GM23338 (cell line): ENCODE results near the gene PGBD5. TPM values are rescaled to one million over a fixed set of nuclear protein-coding genes. Genes with fewer than 3 reads are reported as not detected.

ENCODE experiments used
- ATAC-seq: fragments of 200-7000 bp; cut with Tn5 transposase; 3 replicates; pipeline ENCODE4 v1.9.1; 2020
- DNase-seq: peaks from one replicate; pipeline ENCODE4 v3.0.0-alpha.2; 2015; ENCODE audit warnings: low spot score
- H2AFZ ChIP-seq: fragments of 200-600 bp; sonication (generic); 2 replicates; pipeline ENCODE4 v1.8.0; 2016; ENCODE audit warnings: antibody characterized with exemption, mild to moderate bottlenecking, moderate library complexity
- H3F3A ChIP-seq: fragments of 200-600 bp; sonication (generic); replicated peaks from 2 replicates; pipeline ENCODE4 v1.8.0; 2017; ENCODE audit warnings: antibody characterized with exemption, mixed run types, low read depth
- H3K27ac ChIP-seq: fragments of 200-600 bp; sonication (generic); 2 replicates; pipeline ENCODE4 v1.6.1; 2016; ENCODE audit warnings: low read depth
- H3K27me3 ChIP-seq: fragments of 200-600 bp; sonication (generic); 2 replicates; pipeline ENCODE4 v1.8.0; 2016; ENCODE audit warnings: mild to moderate bottlenecking, mixed run types, moderate library complexity; ENCODE audit not compliant: insufficient read depth
- H3K36me3 ChIP-seq: fragments of 200-600 bp; sonication (generic); 2 replicates; pipeline ENCODE4 v1.8.0; 2016; ENCODE audit warnings: mild to moderate bottlenecking; ENCODE audit not compliant: insufficient read depth
- H3K4me1 ChIP-seq: fragments of 200-600 bp; sonication (generic); 2 replicates; pipeline ENCODE4 v1.8.0; 2016; ENCODE audit warnings: mild to moderate bottlenecking, moderate library complexity; ENCODE audit not compliant: insufficient read depth
- H3K4me2 ChIP-seq: fragments of 200-600 bp; sonication (generic); 2 replicates; pipeline ENCODE4 v1.7.1; 2017; ENCODE audit warnings: mixed run types
- H3K4me3 ChIP-seq: fragments of 200-600 bp; sonication (generic); 2 replicates; pipeline ENCODE4 v1.6.1; 2016; ENCODE audit warnings: mixed run types
- H3K79me2 ChIP-seq: fragments of 200-600 bp; sonication (generic); replicated peaks from 2 replicates; pipeline ENCODE4 v1.8.0; 2017; ENCODE audit warnings: mild to moderate bottlenecking; ENCODE audit not compliant: insufficient read depth
- H3K9me2 ChIP-seq: fragments of 200-600 bp; sonication (generic); 2 replicates; pipeline ENCODE4 v1.8.0; 2017; ENCODE audit not compliant: insufficient read depth
- H4K20me1 ChIP-seq: fragments of 200-600 bp; sonication (generic); replicated peaks from 2 replicates; pipeline ENCODE4 v1.8.0; 2017; ENCODE audit warnings: mild to moderate bottlenecking; ENCODE audit not compliant: insufficient read depth
- H3K27ac Mint-ChIP-seq: 2 replicates; pipeline ENCODE4 v1.8.0; 2020; ENCODE audit warnings: inconsistent platforms, mild to moderate bottlenecking, moderate library complexity, mixed read lengths
- H3K27me3 Mint-ChIP-seq: 3 replicates; pipeline ENCODE4 v1.8.0; 2022; ENCODE audit warnings: low read depth, mild to moderate bottlenecking, moderate library complexity, mixed read lengths, inconsistent platforms; ENCODE audit not compliant: insufficient read depth, poor library complexity
- H3K36me3 Mint-ChIP-seq: 3 replicates; pipeline ENCODE4 v1.8.0; 2021; ENCODE audit warnings: low read depth, mild to moderate bottlenecking, inconsistent platforms, moderate library complexity, mixed read lengths
- H3K4me1 Mint-ChIP-seq: 3 replicates; pipeline ENCODE4 v1.8.0; 2020; ENCODE audit warnings: mild to moderate bottlenecking, inconsistent platforms, mixed read lengths
- H3K4me3 Mint-ChIP-seq: 3 replicates; pipeline ENCODE4 v1.8.0; 2021; ENCODE audit warnings: moderate library complexity, mild to moderate bottlenecking, inconsistent platforms, mixed read lengths
- H3K9me3 Mint-ChIP-seq: 3 replicates; pipeline ENCODE4 v1.8.0; 2020; ENCODE audit warnings: moderate library complexity, mild to moderate bottlenecking, inconsistent platforms, mixed read lengths
- CTCF ChIP-seq, 2 experiments: fragments of 200-600 bp in 1 of 2; sonication (generic) in 1 of 2; conservative IDR thresholded peaks; 2 replicates each; pipeline versions ENCODE4 v1.5.1 to v1.6.1; 2016 to 2017; ENCODE audit warnings: antibody characterized with exemption in 2 of 2, low read depth in 2 of 2, mild to moderate bottlenecking in 2 of 2, moderate library complexity in 1 of 2
- EZH2 ChIP-seq: fragments of 200-600 bp; sonication (generic); IDR thresholded peaks from one replicate; pipeline ENCODE4 v1.8.0; 2017; ENCODE audit warnings: antibody characterized with exemption, mild to moderate bottlenecking, low read depth; ENCODE audit not compliant: unreplicated experiment
- EZH2phosphoT487 ChIP-seq: fragments of 200-600 bp; sonication (generic); IDR thresholded peaks from one replicate; pipeline ENCODE4 v1.8.1; 2018; ENCODE audit warnings: antibody characterized with exemption; ENCODE audit not compliant: unreplicated experiment
- JUNB ChIP-seq: IDR thresholded peaks from one replicate; pipeline ENCODE4 v1.6.1; 2016; ENCODE audit warnings: antibody characterized with exemption; ENCODE audit not compliant: unreplicated experiment
- NANOG ChIP-seq: IDR thresholded peaks from 2 replicates; pipeline ENCODE4 v1.6.1; 2016; ENCODE audit warnings: antibody characterized with exemption, borderline replicate concordance
- POLR2AphosphoS5 ChIP-seq: IDR thresholded peaks from 2 replicates; pipeline ENCODE4 v1.6.1; 2016; ENCODE audit warnings: antibody characterized with exemption, low read depth
- REST ChIP-seq: IDR thresholded peaks from one replicate; pipeline ENCODE4 v1.6.1; 2018; ENCODE audit warnings: antibody characterized with exemption; ENCODE audit not compliant: unreplicated experiment
- STAT1 ChIP-seq: IDR thresholded peaks from one replicate; pipeline ENCODE4 v1.6.1; 2016; ENCODE audit warnings: antibody characterized with exemption; ENCODE audit not compliant: unreplicated experiment
- ZNF114 ChIP-seq: fragments of 250-450 bp; sonication (Bioruptor Pico); IDR thresholded peaks from 2 replicates; pipeline ENCODE4 v1.5.0; 2020; ENCODE audit warnings: mild to moderate bottlenecking, moderate library complexity
- ZNF462 ChIP-seq: fragments of 250-450 bp; sonication (Bioruptor Pico); IDR thresholded peaks from 2 replicates; pipeline ENCODE4 v1.5.0; 2020; ENCODE audit warnings: mild to moderate bottlenecking, moderate library complexity
- polyA plus RNA-seq: library from polyadenylated mRNA; unstranded; fragments of >200 nt; fragmentation: Nextera tagmentation; extraction: Ambion mirVana; gene quantifications from 2 replicates; pipeline ENCODE4 v1.2.1, GENCODE V29; 2016
- total RNA-seq: library from RNA; depleted of rRNA; stranded (reverse); fragments of >200 nt; shearing (Covaris generic); gene quantifications from 2 replicates; pipeline ENCODE4 v1.2.3, GENCODE V29; 2014

Gene PGBD5
- total and polyA plus RNA-seq, 2 experiments from 2014 or later = 3.4 to 16.6 TPM

- no peak for TF ChIP-seq CTCF (conservative IDR thresholded peaks at IDR 0.05; ENCODE audit: low read depth in 2 of 2)
- TF ChIP-seq EZH2 = no peak
- no peak for TF ChIP-seq STAT1
- TF ChIP-seq EZH2phosphoT487 = no peak
- TF ChIP-seq ZNF114 (CRISPR knock-in tag) = no peak
- TF ChIP-seq NANOG = no peak
Observed at GRCh38 chr1:230348386-230349019, 77.6 kb downstream of the PGBD5 start (continued).

- H2AFZ ChIP-seq = no peak overlapping the region
- DNase-seq (no peak), ATAC-seq (no peak)
- Mint-ChIP-seq H3K27me3 (peaks cover 5% of the 10 kb centered on the region), H3K9me3 (no peaks in the 10 kb centered on the region), H3K4me1 (no peaks in the 10 kb centered on the region), H3K27ac (peak overlapping the region; percentile 16; the same call in 1 of the 2 replicates), H3K4me3 (no peak overlapping the region), H3K36me3 (peaks cover 49% of the 10 kb centered on the region)
- no peaks in the 10 kb centered on the region for H3K79me2 ChIP-seq
- no peaks in the 10 kb centered on the region for H3K9me2 ChIP-seq
- no peak overlapping the region for H3K4me3 ChIP-seq
- H3K36me3 ChIP-seq = peaks cover 4% of the 10 kb centered on the region; the same call in 1 of the 2 replicates
- no peaks in the 10 kb centered on the region for H3F3A ChIP-seq
- no peak overlapping the region for H3K27ac ChIP-seq
- 0 out of 2 replicates have a peak, but pooled peaks cover 4% of the 10 kb centered on the region for H4K20me1 ChIP-seq
- no peaks in the 10 kb centered on the region for H3K27me3 ChIP-seq
- no peak overlapping the region for H3K4me2 ChIP-seq
- no peaks in the 10 kb centered on the region for H3K4me1 ChIP-seq
- TF ChIP-seq POLR2AphosphoS5 (no peak), REST (no peak), ZNF462 (CRISPR knock-in tag) (no peak), EZH2phosphoT487 (no peak), CTCF (conservative IDR thresholded peaks at IDR 0.05; ENCODE audit: low read depth in 2 of 2) (no peak), JUNB (no peak), ZNF114 (CRISPR knock-in tag) (no peak), EZH2 (no peak), STAT1 (no peak)
Observed at GRCh38 chr1:230347896-230348295, 78.2 kb downstream of the PGBD5 start.
